ENCODE measurements around the gene ARL3. TPM values are rescaled to one million over a fixed set of nuclear protein-coding genes. Genes with fewer than 3 reads are reported as not detected.

ARL3 gene
- total RNA-seq, 1 experiment from 2014 or later, result 13.3 TPM

GRCh38 chr10:102678068-102678400, 36.2 kb downstream of the ARL3 start:
- no peak overlapping the region for H3K4me3 ChIP-seq (replicated peaks in 1 of 2; ENCODE audit: low read depth in 1 of 2, low read length in 2 of 2)
- no peak for ATAC-seq

More at GRCh38 chr10:102678068-102678400, 36.2 kb downstream of the ARL3 start:
- no peak for DNase-seq (ENCODE audit: low read depth, low spot score)
- Histone ChIP-seq H3K9ac (ENCODE audit: low read length) (no peak overlapping the region), H4K20me1 (ENCODE audit: insufficient read depth) (no peaks in the 10 kb centered on the region), H3K79me2 (ENCODE audit: insufficient read depth, low read length) (no peaks in the 10 kb centered on the region), H3K27me3 (ENCODE audit: insufficient read depth, low read length) (no peaks in the 10 kb centered on the region), H3K9me3 (ENCODE audit: control insufficient read depth in 1 of 2, insufficient read depth in 1 of 2, low read depth in 1 of 2, low read length in 2 of 2) (no peaks in the 10 kb centered on the region), H3K9me2 (ENCODE audit: insufficient read depth) (no peaks in the 10 kb centered on the region), H3K27ac (ENCODE audit: low read depth, low read length) (no peak overlapping the region), H2AFZ (ENCODE audit: low read depth, low read length, poor library complexity, severe bottlenecking) (no peak overlapping the region), H3K36me3 (ENCODE audit: control insufficient read depth in 1 of 2, insufficient read depth in 2 of 2, low read length in 2 of 2) (no peaks in the 10 kb centered on the region; a peak in 1 of 4 replicates), H3K4me1 (ENCODE audit: control insufficient read depth in 1 of 2, insufficient read depth in 2 of 2, low read length in 2 of 2) (peaks cover 5 to 10% of the 10 kb centered on the region in 2 experiments; a peak in 3 of 4 replicates), H3K4me2 (ENCODE audit: low read length) (no peak overlapping the region)
- CTCF ChIA-PET, result interaction anchor here (0.7 to 3.5 kb wide), 10 partner anchors 9 to 223 kb away, joined by 3 to 40 read pairs (median 6); partner anchors contain the start of genes ACTR1A, ARL3, SFXN2 and SUFU
- POLR2A ChIA-PET, result interaction anchor here (1.8 kb wide), 1 partner anchor 36 kb away, joined by 5 read pairs; the partner anchor contains the start of genes ARL3 and SFXN2
- intact Hi-C loops (cut with micrococcal nuclease), result no loop called here
- RAD21 ChIA-PET (ENCODE audit: low non-redundant PET in 1 of 2, low total read pairs in 2 of 2, uncharacterized antibody in 2 of 2, unreplicated experiment in 2 of 2), result no interaction called here
- no TSS peak for BruUV-seq (replicated peaks)
- TF ChIP-seq SIN3A (IDR thresholded peaks at IDR 0.05; ENCODE audit: low read depth), result no peak
- TF ChIP-seq EZH2phosphoT487 (IDR thresholded peaks at IDR 0.05; ENCODE audit: borderline replicate concordance), result no peak
- TF ChIP-seq REST (IDR thresholded peaks at IDR 0.05; ENCODE audit: low read depth), result no peak
- no peak for TF ChIP-seq ZFX (IDR thresholded peaks at IDR 0.05)
- no peak for TF ChIP-seq CEBPB (IDR thresholded peaks at IDR 0.05; ENCODE audit: low read depth)
- TF ChIP-seq ATF3 (IDR thresholded peaks at IDR 0.05), result no peak

Measured in HCT116 (cell line).